Measurements from ENCODE around the gene FAM200A. TPM values are rescaled to one million over a fixed set of nuclear protein-coding genes. Genes with fewer than 3 reads are reported as not detected.
A peak's percentile ranks its signal among the peaks of the same experiment; 100 is the strongest.
"Not testable (repeated sequence)": the region's sequence is repeated elsewhere in the genome, so short reads cannot be mapped to it uniquely, and the experiment has no call there.

FAM200A gene
- total RNA-seq, 1 donor from 2014 or later = 4.9 TPM

- TF ChIP-seq CTCF (IDR thresholded peaks at IDR 0.05) = no peak
- Histone ChIP-seq H3K36me3 (no peaks in the 10 kb centered on the region), H3K9me3 (no peaks in the 10 kb centered on the region), H3K27me3 (no peaks in the 10 kb centered on the region), H3K4me1 (no peaks in the 10 kb centered on the region), H3K4me3 (no peak overlapping the region), H3K27ac (no peak overlapping the region)
- no peak for ATAC-seq
- no peak for DNase-seq
- intact Hi-C loops (cut with DNase I) = no loop called here
Observed at GRCh38 chr7:99588868-99589267, 37.0 kb upstream of the FAM200A start.

GRCh38 chr7:99580778-99581332, 28.9 kb upstream of the FAM200A start:
- H3K4me3 ChIP-seq = peak overlapping the region; percentile 61
- H3K9me3 ChIP-seq; H3K27me3 ChIP-seq; ATAC-seq; H3K4me1 ChIP-seq; intact Hi-C loops (cut with DNase I); H3K36me3 ChIP-seq; DNase-seq: not testable (repeated sequence)
- peak overlapping the region; percentile 55 for H3K27ac ChIP-seq

- Histone ChIP-seq H3K9me3 (no peaks in the 10 kb centered on the region), H3K27me3 (no peaks in the 10 kb centered on the region), H3K4me3 (peak overlapping the region; percentile 61), H3K36me3 (no peaks in the 10 kb centered on the region), H3K4me1 (peaks cover 7% of the 10 kb centered on the region), H3K27ac (peak overlapping the region; percentile 55)
- ATAC-seq (peak; percentile 77), DNase-seq (peak; percentile 71)
- intact Hi-C loops (cut with DNase I) = no loop called here
- TF ChIP-seq CTCF (IDR thresholded peaks at IDR 0.05) = peak; percentile 40
Observed at GRCh38 chr7:99579956-99580777, 28.3 kb upstream of the FAM200A start.

GRCh38 chr7:99579281-99579955, 27.5 kb upstream of the FAM200A start:
- ATAC-seq (no peak), DNase-seq (no peak)
- intact Hi-C loops (cut with DNase I) = no loop called here
- H3K36me3 ChIP-seq = no peaks in the 10 kb centered on the region
- peak overlapping the region; percentile 61 for H3K4me3 ChIP-seq
- H3K9me3 ChIP-seq = no peaks in the 10 kb centered on the region
- H3K4me1 ChIP-seq = peaks cover 7% of the 10 kb centered on the region
- peak overlapping the region; percentile 55 for H3K27ac ChIP-seq
- no peaks in the 10 kb centered on the region for H3K27me3 ChIP-seq
- TF ChIP-seq CTCF (IDR thresholded peaks at IDR 0.05) = no peak

- H3K27me3 ChIP-seq = no peaks in the 10 kb centered on the region
- no peak for DNase-seq
Observed at GRCh38 chr7:99576251-99576650, 24.3 kb upstream of the FAM200A start.

More at GRCh38 chr7:99576251-99576650, 24.3 kb upstream of the FAM200A start:
- intact Hi-C loops (cut with DNase I) = no loop called here
- Histone ChIP-seq H3K4me1 (peaks cover 7% of the 10 kb centered on the region), H3K4me3 (no peak overlapping the region), H3K27ac (peak overlapping the region; percentile 30), H3K36me3 (peaks cover 29% of the 10 kb centered on the region), H3K9me3 (no peaks in the 10 kb centered on the region)
- no peak for TF ChIP-seq CTCF (IDR thresholded peaks at IDR 0.05)
- ATAC-seq = no peak

All from upper lobe of right lung (tissue), 1 donor.